ENCODE results near the gene ANKRD33B.
"Not testable (repeated sequence)": the region's sequence is repeated elsewhere in the genome, so short reads cannot be mapped to it uniquely, and the experiment has no call there.

ANKRD33B gene

DNA sequence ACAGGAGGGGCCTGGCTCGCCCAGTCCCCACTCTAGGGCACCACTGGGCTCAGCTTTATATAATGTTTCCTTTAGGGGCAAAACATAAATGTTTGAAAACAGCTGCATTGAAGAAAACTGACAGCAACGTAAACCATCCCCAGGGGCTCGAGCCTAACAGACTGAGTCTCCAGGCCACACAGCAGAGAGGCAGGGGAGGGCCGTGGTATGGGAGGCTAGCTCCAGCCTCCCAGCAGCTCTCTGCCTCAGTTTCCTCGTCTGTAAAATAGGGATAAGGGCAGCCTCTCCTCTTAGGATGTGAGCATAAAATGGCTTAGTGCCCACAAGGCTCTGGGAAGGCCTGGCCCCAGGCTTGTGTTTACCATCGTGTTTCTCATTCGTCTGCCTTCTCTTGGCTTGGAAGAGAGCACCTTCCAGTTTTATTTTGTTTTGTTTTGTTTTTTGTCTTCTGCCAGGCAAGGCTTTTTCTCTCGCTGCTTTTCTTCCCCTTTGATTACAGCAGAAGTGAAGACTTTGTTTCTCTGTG is 2.7 kb downstream of the ANKRD33B start:
- peaks cover 6% of the 10 kb centered on the region for H3K36me3 ChIP-seq
- TF ChIP-seq Cebpa-rat (IDR thresholded peaks at IDR 0.05), result no peak
- peaks cover 68% of the 10 kb centered on the region for H3K4me1 ChIP-seq
- H3K9me3 ChIP-seq, result no peaks in the 10 kb centered on the region
- H3K9ac ChIP-seq, result peak overlapping the region; percentile 85
- peak overlapping the region; percentile 96 for H3K4me2 ChIP-seq
- peak overlapping the region; percentile 93 for H3K4me3 ChIP-seq
- peak overlapping the region; percentile 90 for H3K27ac ChIP-seq
- H3K27me3 ChIP-seq, result no peaks in the 10 kb centered on the region
- H4K20me1 ChIP-seq, result peaks cover 70% of the 10 kb centered on the region

DNA sequence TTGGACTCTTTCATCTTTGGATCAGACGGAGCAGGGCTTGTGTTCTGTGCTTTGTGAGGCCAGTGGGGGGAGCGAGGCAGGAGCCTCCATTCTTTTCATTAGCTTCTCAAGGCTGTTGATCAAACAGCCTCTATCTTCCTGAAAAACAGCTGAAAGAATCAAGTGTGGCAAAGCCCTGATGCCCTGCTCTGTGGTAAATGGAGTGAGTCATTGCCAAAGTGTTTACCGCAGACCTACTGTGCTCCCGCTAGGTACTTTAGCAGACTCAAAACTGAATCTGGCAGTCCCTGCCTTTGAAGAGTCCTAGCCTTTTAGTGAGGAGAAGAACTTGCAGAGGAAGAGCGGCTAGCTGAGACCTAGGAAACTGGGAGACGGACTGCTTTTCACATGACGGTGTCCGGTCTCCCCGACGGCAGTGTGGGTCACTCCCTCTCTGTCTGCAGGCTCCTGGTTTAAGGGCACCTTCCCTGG is 3.3 kb downstream of the ANKRD33B start:
- Histone ChIP-seq H3K9me3 (no peaks in the 10 kb centered on the region), H3K36me3 (peaks cover 9% of the 10 kb centered on the region), H3K27me3 (no peaks in the 10 kb centered on the region), H3K4me1 (peaks cover 64% of the 10 kb centered on the region), H3K27ac (peak overlapping the region; percentile 90), H3K4me2 (peak overlapping the region; percentile 96), H4K20me1 (peaks cover 75% of the 10 kb centered on the region), H3K4me3 (peak overlapping the region; percentile 93), H3K9ac (peak overlapping the region; percentile 85)
- TF ChIP-seq Cebpa-rat (IDR thresholded peaks at IDR 0.05), result no peak

DNA sequence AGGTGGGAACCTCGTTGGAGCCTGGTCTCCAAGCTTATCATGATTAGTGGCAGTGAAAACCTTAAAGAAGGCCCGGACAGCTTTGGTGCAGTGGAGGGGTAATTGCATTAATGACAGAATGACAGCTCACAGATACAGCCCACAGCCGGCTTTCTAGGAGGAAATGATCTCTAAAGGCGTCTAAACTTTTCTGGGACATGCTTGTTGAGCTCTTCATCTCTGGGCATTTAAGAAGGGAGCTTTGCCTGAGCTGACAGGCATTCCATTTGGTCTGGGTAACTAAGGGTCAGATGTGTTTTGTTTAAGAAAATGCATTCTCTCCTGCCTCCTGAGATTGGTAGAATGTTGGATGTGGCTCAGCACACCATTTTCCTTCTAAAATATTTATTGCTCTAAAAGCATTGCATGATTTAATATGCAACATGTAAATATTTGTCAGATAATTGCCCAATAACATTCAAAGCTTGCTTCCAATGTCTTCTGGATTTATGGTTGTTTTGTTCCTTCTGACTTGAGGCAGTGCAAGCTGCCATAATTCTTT is 4.0 kb downstream of the ANKRD33B start:
- Histone ChIP-seq H4K20me1 (peaks cover 82% of the 10 kb centered on the region), H3K4me3 (peak overlapping the region; percentile 93)

DNA sequence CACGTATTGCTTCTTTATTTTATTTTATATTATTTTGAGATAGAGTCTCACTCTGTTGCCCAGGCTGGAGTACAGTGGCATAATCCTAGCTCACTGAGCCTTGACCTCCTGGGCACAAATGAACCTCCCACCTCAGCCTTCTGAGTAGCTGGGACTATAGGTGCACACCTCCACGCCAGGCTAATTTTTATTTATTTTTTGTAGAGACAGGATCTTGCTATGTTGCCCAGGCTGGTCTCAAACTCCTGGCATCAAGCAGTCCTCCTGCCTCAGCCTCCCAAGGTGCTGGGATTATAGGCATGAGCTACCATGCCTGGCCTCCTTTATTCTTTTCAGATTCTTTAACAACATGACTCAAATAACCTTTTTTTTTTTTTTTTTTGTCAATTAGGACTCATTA is 6.7 kb downstream of the ANKRD33B start:
- not testable (repeated sequence) for H3K4me3 ChIP-seq, H3K9me3 ChIP-seq, H3K9ac ChIP-seq, H3K4me2 ChIP-seq, H3K27me3 ChIP-seq, H3K27ac ChIP-seq
- Histone ChIP-seq H4K20me1 (peaks cover 91% of the 10 kb centered on the region), H3K4me1 (peaks cover 63% of the 10 kb centered on the region), H3K36me3 (peaks cover 30% of the 10 kb centered on the region)

More for the DNA sequence above, 4.0 kb downstream of the ANKRD33B start:
- TF ChIP-seq Cebpa-rat (IDR thresholded peaks at IDR 0.05), result no peak
- H3K36me3 ChIP-seq, result peaks cover 16% of the 10 kb centered on the region
- H3K27me3 ChIP-seq, result no peaks in the 10 kb centered on the region
- H3K9ac ChIP-seq, result peak overlapping the region; percentile 85
- peaks cover 64% of the 10 kb centered on the region for H3K4me1 ChIP-seq
- peak overlapping the region; percentile 96 for H3K4me2 ChIP-seq
- no peaks in the 10 kb centered on the region for H3K9me3 ChIP-seq
- H3K27ac ChIP-seq, result peak overlapping the region; percentile 90

DNA sequence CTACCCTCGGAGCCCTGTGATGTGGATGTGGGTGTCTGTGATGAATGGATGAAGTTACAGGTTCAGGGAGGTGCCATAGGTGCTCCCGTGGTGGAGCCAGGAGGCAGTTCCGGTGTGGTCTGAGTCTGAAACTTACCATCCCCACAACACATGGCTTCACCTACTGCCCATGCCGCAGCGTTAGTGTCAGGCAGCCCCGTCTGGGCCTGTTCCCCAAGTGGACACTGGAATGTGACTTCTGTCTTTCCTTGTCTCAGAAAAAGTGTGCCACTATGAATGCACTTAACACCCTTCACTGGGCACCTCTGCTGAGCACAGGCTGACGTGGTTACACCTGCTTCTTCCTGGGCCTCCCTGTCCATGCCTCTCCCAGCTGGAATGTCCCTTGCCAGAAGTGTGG is 8.6 kb downstream of the ANKRD33B start:
- peaks cover 43% of the 10 kb centered on the region for H3K36me3 ChIP-seq
- no peak for TF ChIP-seq Cebpa-rat (IDR thresholded peaks at IDR 0.05)
- peaks cover 60% of the 10 kb centered on the region for H3K4me1 ChIP-seq
- H3K27ac ChIP-seq, result no peak overlapping the region
- no peak overlapping the region for H3K9ac ChIP-seq
- peaks cover 91% of the 10 kb centered on the region for H4K20me1 ChIP-seq
- no peak overlapping the region for H3K4me2 ChIP-seq
- peaks cover 5% of the 10 kb centered on the region; the same call in 1 of the 2 replicates for H3K9me3 ChIP-seq
- no peaks in the 10 kb centered on the region for H3K27me3 ChIP-seq
- H3K4me3 ChIP-seq, result no peak overlapping the region

DNA sequence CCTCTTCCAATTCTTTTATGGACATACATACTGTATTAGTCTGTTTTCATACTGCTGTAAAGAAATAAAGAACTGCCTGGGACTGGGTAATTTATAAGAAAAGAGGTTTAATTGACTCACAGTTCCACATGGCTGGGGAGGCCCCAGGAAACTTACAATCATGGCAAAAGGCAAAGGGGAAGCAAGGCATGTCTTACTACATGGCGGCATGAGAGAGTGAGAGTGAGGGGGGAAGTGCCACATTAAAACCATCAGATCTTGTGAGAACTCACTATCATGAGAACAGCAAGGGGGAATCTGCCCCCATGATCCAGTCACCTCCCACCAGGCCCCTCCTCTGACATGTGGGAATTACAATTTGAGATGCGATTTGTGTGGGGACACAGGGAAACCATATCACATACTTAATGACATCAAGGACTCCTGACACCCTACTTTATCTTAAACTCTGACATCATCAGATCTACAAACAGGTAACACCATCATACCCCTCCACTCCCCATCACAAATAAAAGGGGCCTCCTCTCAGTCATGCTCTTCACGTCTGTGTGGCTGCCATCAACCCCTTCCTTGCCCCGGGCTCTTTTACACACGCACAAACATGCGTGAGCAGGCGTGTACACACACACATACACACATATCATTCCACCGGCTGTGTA is 9.7 kb downstream of the ANKRD33B start:
- Histone ChIP-seq H3K36me3 (peaks cover 43% of the 10 kb centered on the region), H3K27ac (no peak overlapping the region), H3K9ac (no peak overlapping the region), H3K9me3 (peaks cover 5% of the 10 kb centered on the region; the same call in 1 of the 2 replicates), H4K20me1 (peaks cover 91% of the 10 kb centered on the region), H3K27me3 (no peaks in the 10 kb centered on the region), H3K4me2 (no peak overlapping the region), H3K4me3 (no peak overlapping the region), H3K4me1 (peaks cover 60% of the 10 kb centered on the region)
- no peak for TF ChIP-seq Cebpa-rat (IDR thresholded peaks at IDR 0.05)

DNA sequence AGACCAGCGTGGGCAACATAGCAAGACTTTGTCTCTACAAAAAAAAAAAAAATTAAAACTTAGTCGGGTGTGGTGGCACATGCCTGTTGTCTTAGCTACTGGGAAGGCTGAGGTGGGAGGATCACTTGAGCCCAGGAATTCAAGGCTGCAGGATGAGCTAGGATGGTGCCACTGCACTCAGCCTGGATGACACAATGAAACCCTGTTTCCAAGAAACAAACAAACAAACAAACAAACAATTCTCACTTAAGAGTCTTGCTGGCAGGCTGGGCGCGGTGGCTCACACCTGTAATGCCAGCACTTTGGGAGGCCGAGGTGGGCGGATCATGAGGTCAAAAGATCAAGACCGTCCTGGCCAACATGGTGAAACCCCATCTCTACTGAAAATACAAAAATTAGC is 11.0 kb downstream of the ANKRD33B start:
- H4K20me1 ChIP-seq, result peaks cover 91% of the 10 kb centered on the region
- H3K4me3 ChIP-seq, H3K9ac ChIP-seq, H3K4me2 ChIP-seq, H3K27me3 ChIP-seq, H3K9me3 ChIP-seq, H3K27ac ChIP-seq: not testable (repeated sequence)
- H3K4me1 ChIP-seq, result peaks cover 60% of the 10 kb centered on the region
- H3K36me3 ChIP-seq, result peaks cover 43% of the 10 kb centered on the region

DNA sequence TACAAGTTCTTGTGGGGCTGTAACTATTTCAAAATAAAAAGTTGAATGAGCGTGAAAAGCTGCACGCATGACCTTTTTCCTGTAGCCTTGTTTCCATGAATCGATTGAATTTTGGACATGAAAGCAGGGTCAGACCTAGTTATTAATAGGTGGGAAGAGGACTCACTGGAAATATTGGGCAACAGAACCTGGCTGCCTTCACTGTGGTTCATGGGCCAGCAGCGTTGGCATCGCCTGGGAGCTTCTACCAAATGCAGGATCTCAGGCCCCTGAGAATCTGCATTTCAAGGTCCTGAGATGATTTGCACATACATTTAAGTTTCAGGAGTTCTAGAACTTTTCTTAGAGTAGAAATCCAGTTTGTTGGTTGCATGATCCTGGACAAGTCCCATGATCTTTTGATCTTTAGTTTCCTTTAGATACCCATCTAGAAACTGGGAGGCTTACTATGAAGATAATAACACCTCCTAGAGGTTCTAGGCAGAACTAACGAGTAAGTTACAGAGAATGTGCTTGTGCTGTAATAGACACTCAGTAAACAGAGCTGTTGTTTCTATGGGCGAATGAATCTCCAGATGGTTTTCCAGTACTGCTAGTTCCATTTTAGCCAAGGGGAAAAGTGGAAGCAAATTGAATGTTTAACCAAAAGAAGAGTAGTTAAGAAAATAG is 12.4 kb downstream of the ANKRD33B start:
- no peaks in the 10 kb centered on the region for H3K27me3 ChIP-seq
- TF ChIP-seq Cebpa-rat (IDR thresholded peaks at IDR 0.05), result no peak
- 0 out of 2 replicates have a peak overlapping the region, but pooled peaks have one; percentile 10 for H3K27ac ChIP-seq
- H3K9me3 ChIP-seq, result peaks cover 5% of the 10 kb centered on the region; the same call in 1 of the 2 replicates
- H3K4me2 ChIP-seq, result peak overlapping the region; percentile 71
- H3K9ac ChIP-seq, result no peak overlapping the region
- H3K4me3 ChIP-seq, result no peak overlapping the region
- H4K20me1 ChIP-seq, result peaks cover 91% of the 10 kb centered on the region
- peaks cover 67% of the 10 kb centered on the region for H3K4me1 ChIP-seq
- H3K36me3 ChIP-seq, result peaks cover 37% of the 10 kb centered on the region

DNA sequence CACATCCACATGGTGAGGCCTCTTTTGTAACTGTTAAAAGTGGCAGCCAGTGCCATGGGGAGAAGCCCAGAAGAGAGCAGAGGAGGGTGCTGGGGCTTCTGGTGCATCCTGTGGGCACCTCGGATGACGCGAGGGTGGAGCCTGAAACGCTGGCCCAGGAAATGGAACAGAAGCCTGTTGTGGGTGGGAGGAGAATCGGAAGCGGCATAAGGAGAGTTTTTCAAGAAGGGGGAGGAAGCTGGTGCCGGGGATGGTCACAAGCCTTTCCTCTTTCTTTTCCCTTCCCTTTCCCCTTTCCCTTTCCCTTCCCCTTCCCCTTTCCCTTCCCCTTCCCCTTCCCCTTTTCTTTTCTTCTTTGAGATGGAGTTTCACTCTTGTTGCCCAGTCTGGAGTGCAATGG is 12.9 kb downstream of the ANKRD33B start:
- no peak overlapping the region for H3K4me3 ChIP-seq
- H3K27ac ChIP-seq, result 0 out of 2 replicates have a peak overlapping the region, but pooled peaks have one; percentile 10

More for the DNA sequence above, 12.9 kb downstream of the ANKRD33B start:
- Histone ChIP-seq H3K4me2 (peak overlapping the region; percentile 71), H3K9me3 (peaks cover 5% of the 10 kb centered on the region; the same call in 1 of the 2 replicates), H3K9ac (no peak overlapping the region), H3K4me1 (peaks cover 72% of the 10 kb centered on the region), H3K36me3 (peaks cover 37% of the 10 kb centered on the region), H3K27me3 (no peaks in the 10 kb centered on the region), H4K20me1 (peaks cover 91% of the 10 kb centered on the region)
- TF ChIP-seq Cebpa-rat (IDR thresholded peaks at IDR 0.05), result no peak

Measured in BLaER1 (cell line).